ENCODE measurements around the gene GADD45A. TPM values are rescaled to one million over a fixed set of nuclear protein-coding genes. Genes with fewer than 3 reads are reported as not detected.
A peak's percentile ranks its signal among the peaks of the same experiment; 100 is the strongest.
"Not testable (repeated sequence)": the region's sequence is repeated elsewhere in the genome, so short reads cannot be mapped to it uniquely, and the experiment has no call there.

The GADD45A gene, protein sequence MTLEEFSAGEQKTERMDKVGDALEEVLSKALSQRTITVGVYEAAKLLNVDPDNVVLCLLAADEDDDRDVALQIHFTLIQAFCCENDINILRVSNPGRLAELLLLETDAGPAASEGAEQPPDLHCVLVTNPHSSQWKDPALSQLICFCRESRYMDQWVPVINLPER
- 6.1 TPM for total RNA-seq

DNA sequence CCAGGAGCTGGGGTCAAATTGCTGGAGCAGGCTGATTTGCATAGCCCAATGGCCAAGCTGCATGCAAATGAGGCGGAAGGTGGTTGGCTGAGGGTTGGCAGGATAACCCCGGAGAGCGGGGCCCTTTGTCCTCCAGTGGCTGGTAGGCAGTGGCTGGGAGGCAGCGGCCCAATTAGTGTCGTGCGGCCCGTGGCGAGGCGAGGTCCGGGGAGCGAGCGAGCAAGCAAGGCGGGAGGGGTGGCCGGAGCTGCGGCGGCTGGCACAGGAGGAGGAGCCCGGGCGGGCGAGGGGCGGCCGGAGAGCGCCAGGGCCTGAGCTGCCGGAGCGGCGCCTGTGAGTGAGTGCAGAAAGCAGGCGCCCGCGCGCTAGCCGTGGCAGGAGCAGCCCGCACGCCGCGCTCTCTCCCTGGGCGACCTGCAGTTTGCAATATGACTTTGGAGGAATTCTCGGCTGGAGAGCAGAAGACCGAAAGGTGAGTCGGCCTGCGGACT is at the start of gene GADD45A:
GADD45A (plus strand) TSS at position 135 of the 491 bp plus-strand sequence; CDS start at position 429, 294 bp downstream.
- FAIRE-seq, result no peak
- DNase-seq (ENCODE audit: low spot score in 2 of 2), result peak; percentile 92

DNA sequence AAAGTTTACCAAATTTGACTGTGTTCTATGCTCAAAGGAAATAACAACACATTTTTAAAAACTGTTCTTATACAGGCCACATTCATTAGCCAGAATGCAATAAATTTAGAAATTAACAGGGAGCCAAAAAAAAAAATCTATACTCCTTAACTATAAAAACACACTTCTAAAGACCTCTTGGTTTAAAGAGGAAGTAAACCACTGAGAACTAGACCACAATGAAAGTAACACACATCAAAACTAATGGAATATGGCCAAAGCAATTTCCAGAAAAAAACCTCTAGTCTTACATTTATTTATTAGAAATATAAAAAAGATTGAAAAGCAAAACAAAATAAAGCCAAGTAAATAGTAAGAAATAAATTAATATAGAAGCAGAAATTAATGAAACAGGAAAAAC is 48.9 kb upstream of the GADD45A start:
- FAIRE-seq (no peak), DNase-seq (ENCODE audit: low spot score in 2 of 2) (no peak)

GRCh38 chr1:67639361-67639760 is 45.6 kb upstream of the GADD45A start:
- no peak for FAIRE-seq
- DNase-seq (ENCODE audit: low spot score in 2 of 2), result no peak

GRCh38 chr1:67642629-67643028 is 42.4 kb upstream of the GADD45A start:
- no peak for DNase-seq (ENCODE audit: low spot score in 2 of 2)
- no peak for FAIRE-seq

GRCh38 chr1:67644566-67644965 is 40.4 kb upstream of the GADD45A start:
- FAIRE-seq (no peak), DNase-seq (ENCODE audit: low spot score in 2 of 2) (no peak)

GRCh38 chr1:67645495-67646144 is 39.4 kb upstream of the GADD45A start:
- DNase-seq (ENCODE audit: low spot score in 2 of 2) (no peak), FAIRE-seq (no peak)

DNA sequence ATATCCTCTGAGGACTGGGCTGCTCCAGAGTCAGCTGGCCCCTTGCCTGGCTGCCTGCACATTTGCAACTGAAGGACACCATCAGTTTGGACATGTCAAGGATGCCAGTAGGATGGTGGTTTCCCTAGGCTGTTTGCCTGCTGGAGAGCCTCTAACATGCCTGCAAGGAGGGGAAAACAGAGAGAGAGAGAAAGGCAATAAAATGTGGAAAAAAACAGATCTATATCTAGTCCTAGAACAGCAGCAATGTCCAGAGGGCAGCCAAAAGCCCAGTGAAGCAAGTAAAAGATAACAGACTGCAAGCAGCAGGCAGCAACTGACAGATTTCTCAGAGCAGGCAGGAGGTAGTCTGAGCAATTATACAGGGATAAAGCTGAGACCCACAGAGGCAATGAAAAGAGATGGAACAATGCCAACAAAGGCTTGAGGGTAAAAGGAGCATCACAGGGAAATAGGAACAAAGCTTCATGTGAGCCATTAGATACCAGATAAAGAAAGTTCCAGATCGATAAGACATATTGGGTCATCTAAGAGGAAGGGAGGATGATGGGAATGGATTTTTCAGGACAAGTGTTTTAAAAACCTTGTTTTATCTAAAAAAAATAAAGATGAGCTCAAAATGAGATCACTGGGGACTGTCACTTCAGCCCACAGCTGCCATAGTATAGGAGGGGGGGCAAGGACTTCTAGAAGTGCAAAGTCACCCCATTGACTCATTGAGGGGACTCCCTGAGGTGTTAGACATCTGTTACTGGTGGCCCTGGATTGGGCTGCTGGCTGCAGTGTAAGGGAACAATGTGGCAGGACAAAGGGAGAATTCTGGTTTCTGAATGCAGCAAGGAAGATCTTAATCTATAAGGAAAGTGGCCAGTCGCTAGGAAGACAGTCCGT is 38.6 kb upstream of the GADD45A start:
- DNase-seq (ENCODE audit: low spot score in 2 of 2), result no peak
- no peak for FAIRE-seq

DNA sequence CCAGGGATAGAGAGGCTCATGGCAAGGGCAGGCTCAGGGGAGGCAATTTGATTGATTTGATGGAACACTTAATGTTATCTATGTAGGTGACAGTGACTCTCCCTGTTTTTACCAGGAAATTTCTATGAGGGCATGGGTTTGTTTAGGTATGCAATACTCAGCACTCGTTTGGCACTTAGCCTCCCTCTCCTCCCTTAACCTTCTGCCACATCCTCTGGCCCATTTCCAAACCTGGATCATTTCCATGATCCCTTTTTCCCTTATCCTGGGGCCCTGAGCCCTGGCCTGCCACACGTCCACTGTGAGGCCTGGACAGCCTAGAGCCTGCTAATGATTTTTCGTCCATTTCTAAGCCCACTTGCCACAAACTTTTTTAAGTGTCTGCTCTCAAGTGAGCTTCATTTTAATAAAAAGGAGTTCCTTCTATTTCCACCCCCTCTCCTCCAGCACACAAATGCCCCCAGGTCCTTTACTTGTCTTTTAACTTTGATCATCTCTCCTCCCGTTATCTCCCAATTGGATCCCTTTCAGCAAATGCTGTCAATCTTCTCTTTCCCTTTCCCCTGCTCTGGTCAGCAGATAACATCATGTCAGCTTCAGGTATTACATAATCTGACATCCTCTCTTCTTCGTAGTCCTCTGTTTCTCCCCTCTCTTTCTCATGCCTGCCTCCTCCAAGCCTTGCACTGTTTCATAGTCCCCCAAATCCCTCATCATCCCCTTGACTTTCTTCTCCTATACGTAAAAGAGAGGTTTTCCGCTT is 37.8 kb upstream of the GADD45A start:
- FAIRE-seq, result no peak
- DNase-seq (ENCODE audit: low spot score in 2 of 2), result no peak

DNA sequence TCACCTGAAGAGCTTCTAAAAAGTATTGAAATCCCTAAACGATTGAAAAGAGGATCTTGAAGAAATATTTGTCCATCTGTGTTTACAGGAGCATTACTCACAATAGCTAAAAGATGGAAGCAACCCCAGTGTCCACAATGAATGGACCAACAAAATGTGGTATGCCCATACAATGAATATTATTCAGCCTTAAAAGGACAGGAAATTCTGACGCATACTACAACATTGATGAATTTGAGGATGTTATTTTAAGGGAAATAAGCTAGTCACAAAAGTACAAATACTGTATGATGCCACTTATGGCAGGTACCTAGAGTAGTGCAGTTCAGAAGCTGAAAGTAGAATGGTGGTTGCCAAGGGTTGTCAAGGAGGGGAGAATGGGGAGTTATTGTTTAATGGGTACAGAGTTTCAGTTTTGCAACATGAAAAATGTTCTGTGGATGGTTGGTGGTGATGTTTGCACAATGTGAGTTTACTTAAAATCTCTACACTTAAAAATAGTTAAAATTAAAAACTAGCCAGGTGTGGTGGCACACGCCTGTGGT is 37.1 kb upstream of the GADD45A start:
- FAIRE-seq, result no peak

GRCh38 chr1:67648582-67649326 is 36.2 kb upstream of the GADD45A start:
- no peak for DNase-seq (ENCODE audit: low spot score in 2 of 2)

More for the DNA sequence above, 37.1 kb upstream of the GADD45A start:
- DNase-seq (ENCODE audit: low spot score in 2 of 2), result no peak

GRCh38 chr1:67650061-67650460 is 34.9 kb upstream of the GADD45A start:
- DNase-seq (ENCODE audit: low spot score in 2 of 2) (no peak), FAIRE-seq (no peak)

More at GRCh38 chr1:67648582-67649326, 36.2 kb upstream of the GADD45A start:
- no peak for FAIRE-seq

GRCh38 chr1:67651031-67651430 is 34.0 kb upstream of the GADD45A start:
- FAIRE-seq (no peak), DNase-seq (ENCODE audit: low spot score in 2 of 2) (no peak)

DNA sequence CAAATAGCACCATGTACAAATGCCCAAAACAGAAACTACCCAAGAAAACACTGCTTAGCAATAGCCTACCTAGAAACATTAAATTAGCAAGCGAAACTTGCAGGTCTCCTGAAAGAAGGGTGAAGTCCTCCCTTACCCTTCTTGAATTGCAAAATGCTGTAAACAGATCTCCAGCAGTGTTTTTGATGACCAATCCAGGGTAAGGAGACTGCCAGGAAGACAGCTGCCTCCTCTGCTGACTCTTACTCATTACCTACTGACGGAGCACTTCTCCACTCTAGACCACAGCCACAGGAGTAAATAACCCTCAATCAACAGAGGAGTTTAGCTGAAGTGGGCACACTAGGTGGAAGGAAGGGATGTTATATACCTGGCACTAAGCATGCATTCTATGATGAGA is 32.2 kb upstream of the GADD45A start:
- FAIRE-seq (no peak), DNase-seq (ENCODE audit: low spot score in 2 of 2) (no peak)

GRCh38 chr1:67653304-67653703 is 31.7 kb upstream of the GADD45A start:
- FAIRE-seq, result no peak
- no peak for DNase-seq (ENCODE audit: low spot score in 2 of 2)

- no peak for FAIRE-seq
- DNase-seq (ENCODE audit: low spot score in 2 of 2), result no peak
These were observed 29.4 kb upstream of the GADD45A start for GRCh38 chr1:67655581-67655980.

DNA sequence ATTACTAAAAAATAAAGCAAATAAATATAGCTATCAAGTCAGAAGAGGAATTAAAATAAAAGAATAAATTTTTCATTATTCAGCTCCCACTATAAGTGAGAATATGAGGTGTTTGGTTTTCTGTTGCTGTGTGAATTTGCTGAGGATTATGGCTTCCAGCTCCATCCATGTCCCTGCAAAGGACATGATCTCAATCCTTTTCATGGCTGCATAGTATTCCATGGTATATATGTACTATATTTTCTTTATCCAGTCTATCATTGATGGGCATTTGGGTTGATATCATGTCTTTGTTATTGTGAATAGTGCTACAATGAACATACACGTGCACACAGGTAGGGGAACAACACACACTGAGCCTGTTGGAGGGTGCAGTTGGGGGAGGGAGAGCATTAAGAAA is 27.8 kb upstream of the GADD45A start:
- DNase-seq (ENCODE audit: low spot score in 2 of 2); FAIRE-seq: not testable (repeated sequence)

GRCh38 chr1:67659229-67659628 is 25.8 kb upstream of the GADD45A start:
- FAIRE-seq, result no peak
- DNase-seq (ENCODE audit: low spot score in 2 of 2), result no peak

- DNase-seq (ENCODE audit: low spot score in 2 of 2), result no peak
- FAIRE-seq, result no peak
These were observed 22.1 kb upstream of the GADD45A start for GRCh38 chr1:67662884-67663283.

- FAIRE-seq (no peak), DNase-seq (ENCODE audit: low spot score in 2 of 2) (no peak)
These were observed 21.0 kb upstream of the GADD45A start for GRCh38 chr1:67664048-67664447.
